Common myeloid progenitor, CD34-positive (primary cell): Measurements from ENCODE around the gene SLC35G3.
"Not testable (repeated sequence)": the region's sequence is repeated elsewhere in the genome, so short reads cannot be mapped to it uniquely, and the experiment has no call there.

Experiments
- CTCF ChIA-PET: fragments of 350-600 bp; sonication (Branson Sonifier 250); formaldehyde crosslinking; loops from one replicate; lab custom pipeline; 2021; ENCODE audit warnings: antibody characterized with exemption; lab: Charles Lee
- POLR2A ChIA-PET: fragments of 350-600 bp; sonication (Branson Sonifier 250); formaldehyde crosslinking; loops from one replicate; lab custom pipeline; 2021; ENCODE audit warnings: antibody characterized with exemption; lab: Charles Lee
- DNase-seq, 3 donors: peaks; one replicate each; pipeline versions ENCODE4 v3.0.0 to v3.0.0-alpha.2; 2013
- H3K27ac ChIP-seq, 2 experiments: 1 replicate in 1 of 2; 2 replicates in 1 of 2; pipeline ENCODE4 v1.7.0; 2013; ENCODE audit warnings: inconsistent platforms in 2 of 2, low read length in 2 of 2, mild to moderate bottlenecking in 2 of 2, low read depth in 1 of 2, moderate library complexity in 1 of 2; ENCODE audit not compliant: severe bottlenecking in 2 of 2, insufficient read depth in 1 of 2, poor library complexity in 1 of 2
- H3K27me3 ChIP-seq, 5 experiments: replicated peaks in 2 of 5; 1 replicate in 3 of 5; 2 replicates in 2 of 5; pipeline versions ENCODE4 v1.6.1 to v1.7.0; 2013; ENCODE audit warnings: low read length in 4 of 5, mild to moderate bottlenecking in 2 of 5, moderate library complexity in 2 of 5, inconsistent platforms in 1 of 5; ENCODE audit not compliant: insufficient read depth in 5 of 5, control insufficient read depth in 4 of 5
- H3K36me3 ChIP-seq, 4 experiments: 1 replicate in 2 of 4; 2 replicates in 2 of 4; pipeline versions ENCODE4 v1.6.1 to v1.7.0; 2013; ENCODE audit warnings: low read length in 3 of 4, control low read depth in 1 of 4, mild to moderate bottlenecking in 1 of 4; ENCODE audit not compliant: control insufficient read depth in 4 of 4, insufficient read depth in 4 of 4
- H3K4me1 ChIP-seq, 4 experiments: 1 replicate in 3 of 4; 2 replicates in 1 of 4; pipeline versions ENCODE4 v1.6.1 to v1.7.1; 2013; ENCODE audit warnings: low read length in 3 of 4, mild to moderate bottlenecking in 3 of 4, control low read depth in 1 of 4, inconsistent platforms in 1 of 4, moderate library complexity in 1 of 4; ENCODE audit not compliant: control insufficient read depth in 4 of 4, insufficient read depth in 4 of 4; ENCODE audit errors: control extremely low read depth in 1 of 4
- H3K4me3 ChIP-seq, 7 experiments: 1 replicate in 4 of 7; 2 replicates in 3 of 7; pipeline versions ENCODE4 v1.5.1 to v1.7.0; 2013; ENCODE audit warnings: mild to moderate bottlenecking in 7 of 7, low read length in 6 of 7, moderate library complexity in 6 of 7, inconsistent platforms in 2 of 7, low read depth in 2 of 7, control low read depth in 1 of 7; ENCODE audit not compliant: insufficient read depth in 4 of 7, control insufficient read depth in 1 of 7; ENCODE audit errors: extremely low read depth in 1 of 7
- H3K9me3 ChIP-seq, 5 experiments: 1 replicate in 4 of 5; 2 replicates in 1 of 5; pipeline versions ENCODE4 v1.6.1 to v1.7.1; 2013; ENCODE audit warnings: low read length in 4 of 5, mild to moderate bottlenecking in 2 of 5, inconsistent platforms in 1 of 5, low read depth in 1 of 5, moderate library complexity in 1 of 5; ENCODE audit not compliant: control insufficient read depth in 4 of 5, insufficient read depth in 2 of 5; ENCODE audit errors: control extremely low read depth in 1 of 5
- WGBS: methylation state at CpG from one replicate; pipeline ENCODE4 v1.1.5; 2013; ENCODE audit not compliant: insufficient coverage; 5-methylcytosine and 5-hydroxymethylcytosine counted together

Gene SLC35G3

GRCh38 chr17:35151080-35151479 lies 43.1 kb downstream of the SLC35G3 start:
- CTCF ChIA-PET, H3K4me1 ChIP-seq, H3K27ac ChIP-seq, H3K27me3 ChIP-seq, POLR2A ChIA-PET, H3K9me3 ChIP-seq, H3K4me3 ChIP-seq, H3K36me3 ChIP-seq: not testable (repeated sequence)
- DNase-seq, result peak in 1 of 3 donors; percentile 6
- 92% methylated on average over 15 of the region's 29 CpGs for WGBS

DNA sequence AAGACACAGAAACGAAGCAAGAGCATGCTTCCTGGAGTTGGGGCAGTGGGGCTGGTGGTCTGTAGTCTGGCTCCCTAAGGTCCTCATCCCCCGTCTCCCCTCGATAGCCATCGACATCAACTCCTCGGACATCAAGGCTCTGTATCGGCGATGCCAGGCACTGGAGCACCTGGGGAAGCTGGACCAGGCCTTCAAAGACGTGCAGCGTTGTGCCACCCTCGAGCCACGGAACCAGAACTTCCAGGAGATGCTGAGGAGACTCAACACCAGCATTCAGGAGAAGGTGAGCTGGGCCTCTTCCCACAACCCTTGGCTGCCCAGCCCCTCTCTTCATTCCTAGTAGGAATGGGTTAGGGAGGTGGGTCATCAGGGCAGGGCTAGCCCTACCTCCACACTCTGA lies 44.3 kb downstream of the SLC35G3 start:
- Histone ChIP-seq H3K27me3 (peaks cover 0 to 4% (median 0%) of the 10 kb centered on the region in 5 experiments), H3K9me3 (no peaks in the 10 kb centered on the region), H3K4me3 (no peak overlapping the region), H3K27ac (no peak overlapping the region), H3K4me1 (no peaks in the 10 kb centered on the region), H3K36me3 (no peaks in the 10 kb centered on the region)
- ChIA-PET POLR2A (no interaction called here), CTCF (interaction anchor here (0.9 kb wide), 1 partner anchor 9 kb away, joined by 3 read pairs; no protein-coding TSS in a partner anchor)
- no peak for DNase-seq
- 98% methylated on average over 10 of the region's 11 CpGs for WGBS

GRCh38 chr17:35148144-35148543 lies 46.0 kb downstream of the SLC35G3 start:
- ChIA-PET CTCF (no interaction called here), POLR2A (no interaction called here)
- DNase-seq, result no peak
- Histone ChIP-seq H3K9me3 (no peaks in the 10 kb centered on the region), H3K27ac (no peak overlapping the region), H3K4me3 (no peak overlapping the region), H3K36me3 (no peaks in the 10 kb centered on the region), H3K27me3 (peaks cover 0 to 4% (median 0%) of the 10 kb centered on the region in 5 experiments), H3K4me1 (no peaks in the 10 kb centered on the region)
- WGBS, result 93% methylated on average over 7 of the region's 9 CpGs

DNA sequence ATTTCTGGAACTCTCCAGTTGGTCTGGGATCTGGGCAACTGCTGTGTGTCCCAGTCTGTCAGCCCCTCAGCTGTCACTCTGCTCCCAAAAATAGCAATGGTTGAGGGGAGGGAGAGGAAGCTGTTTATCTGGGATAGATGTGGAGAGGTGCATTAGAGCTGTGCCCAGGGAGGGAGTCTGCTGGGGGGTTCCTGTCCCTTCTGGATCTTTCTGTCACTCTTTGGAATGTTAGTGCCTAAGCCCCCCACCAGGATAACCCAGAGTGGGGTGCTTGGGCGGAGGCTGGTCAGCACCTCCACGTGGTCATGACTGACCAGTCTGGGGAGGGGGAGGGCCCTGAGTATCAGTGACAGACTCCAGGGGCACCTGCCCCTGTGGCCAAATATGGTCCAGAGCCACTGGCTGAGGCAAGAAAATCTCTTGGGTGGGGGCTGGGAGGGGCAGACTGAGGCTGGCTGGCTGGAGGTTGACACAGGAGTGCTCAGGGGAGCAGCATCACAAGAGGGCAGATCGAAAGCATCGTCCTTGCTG lies 46.8 kb downstream of the SLC35G3 start, which contains the start of gene UNC45B:
UNC45B (plus strand) TSS at position 443 of the 531 bp plus-strand sequence. CDS start 447 bp downstream, outside the sequence.
- Histone ChIP-seq H3K4me3 (no peak within 1 kb of the TSS), H3K36me3 (no peaks in the 10 kb centered on the region), H3K9me3 (no peaks in the 10 kb centered on the region), H3K4me1 (peaks cover 0 to under 1% (median 0%) of the 10 kb centered on the region in 4 experiments), H3K27me3 (peaks cover 0 to 4% (median 0%) of the 10 kb centered on the region in 5 experiments), H3K27ac (no peak within 1 kb of the TSS)
- DNase-seq, result no peak
- ChIA-PET CTCF (no interaction called here), POLR2A (no interaction called here)
- WGBS, result 90% methylated on average over 2 of the region's 4 CpGs

- CTCF ChIA-PET, result interaction anchor here (0.9 to 1.1 kb wide), 2 partner anchors 15 to 568 kb away, joined by 3 read pairs; no protein-coding TSS in a partner anchor
- POLR2A ChIA-PET, result no interaction called here
- 98% methylated on average over 4 of the region's 4 CpGs for WGBS
Observed at GRCh38 chr17:35146214-35146833, 47.9 kb downstream of the SLC35G3 start.

DNA sequence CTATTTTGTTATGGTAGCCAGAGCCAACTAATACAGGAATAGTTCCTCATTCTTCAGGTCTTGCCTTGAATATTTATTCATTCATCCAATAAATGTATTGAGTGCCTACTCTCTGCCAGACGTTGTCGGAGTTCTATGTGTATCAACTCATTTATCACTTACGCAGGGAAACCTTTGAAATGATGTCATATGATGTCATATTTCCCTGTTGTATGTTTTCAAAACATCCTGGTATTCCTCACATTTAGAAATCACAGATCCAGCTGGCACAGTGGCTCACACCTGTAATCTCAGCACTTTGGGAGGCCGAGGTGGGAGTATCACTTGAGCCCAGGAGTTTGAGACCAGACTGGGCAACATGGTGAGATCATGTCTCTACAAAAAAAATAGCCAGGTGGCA lies 49.4 kb downstream of the SLC35G3 start:
- peaks cover 0 to 4% (median 0%) of the 10 kb centered on the region in 5 experiments for H3K27me3 ChIP-seq
- no peaks in the 10 kb centered on the region for H3K9me3 ChIP-seq
- no peak overlapping the region for H3K27ac ChIP-seq
- ChIA-PET POLR2A (no interaction called here), CTCF (interaction anchor here (0.9 to 1.0 kb wide), 2 partner anchors 12 to 15 kb away, joined by 3 read pairs; no protein-coding TSS in a partner anchor)
- H3K4me1 ChIP-seq, result peaks cover 0 to 13% (median 8%) of the 10 kb centered on the region in 4 experiments
- 100% methylated on average over 1 of the region's 4 CpGs for WGBS
- peaks cover 0 to 1% (median under 1%) of the 10 kb centered on the region in 4 experiments for H3K36me3 ChIP-seq
- H3K4me3 ChIP-seq, result no peak overlapping the region
- no peak for DNase-seq

More at GRCh38 chr17:35146214-35146833, 47.9 kb downstream of the SLC35G3 start:
- no peak for DNase-seq
- no peak overlapping the region for H3K4me3 ChIP-seq
- peaks cover 0 to 7% (median 3%) of the 10 kb centered on the region in 4 experiments for H3K4me1 ChIP-seq
- H3K27me3 ChIP-seq, result peaks cover 0 to 4% (median 0%) of the 10 kb centered on the region in 5 experiments
- no peaks in the 10 kb centered on the region for H3K36me3 ChIP-seq
- no peak overlapping the region for H3K27ac ChIP-seq
- no peaks in the 10 kb centered on the region for H3K9me3 ChIP-seq
